ENCODE data around the gene WSCD2. TPM values are rescaled to one million over a fixed set of nuclear protein-coding genes. Genes with fewer than 3 reads are reported as not detected.

WSCD2 gene
- polyA plus RNA-seq, 1 donor from 2014 or later, result 5.8 TPM

- no peaks in the 10 kb centered on the region for H3K36me3 ChIP-seq (ENCODE audit: insufficient read depth, low read length)
- no peak overlapping the region for H3K9ac ChIP-seq (ENCODE audit: low read length)
- no peaks in the 10 kb centered on the region for H3K9me2 ChIP-seq (ENCODE audit: insufficient read depth, low read length)
- TF ChIP-seq RAD21 (conservative IDR thresholded peaks at IDR 0.05) (no peak), TAF1 (IDR thresholded peaks at IDR 0.05; ENCODE audit: low read depth) (no peak), SMC3 (conservative IDR thresholded peaks at IDR 0.05; ENCODE audit: poor library complexity) (no peak), EZH2 (IDR thresholded peaks at IDR 0.05; ENCODE audit: borderline replicate concordance, insufficient read depth, low read length, poor library complexity, severe bottlenecking) (no peak), POLR2AphosphoS5 (IDR thresholded peaks at IDR 0.05) (no peak)
- H3K27me3 ChIP-seq (ENCODE audit: insufficient read depth, low read depth, low read length), result no peaks in the 10 kb centered on the region
- H2AFZ ChIP-seq (ENCODE audit: low read depth, low read length), result no peak overlapping the region
- H3F3A ChIP-seq (ENCODE audit: insufficient read depth, low read length, poor library complexity, severe bottlenecking), result no peaks in the 10 kb centered on the region
- no peaks in the 10 kb centered on the region for H4K20me1 ChIP-seq (ENCODE audit: insufficient read depth)
- H3K4me2 ChIP-seq (ENCODE audit: low read length), result no peak overlapping the region
- H3K4me3 ChIP-seq (ENCODE audit: low read length), result no peak overlapping the region
- H3K27ac ChIP-seq (ENCODE audit: low read length), result no peak overlapping the region
- no peaks in the 10 kb centered on the region for H3K9me3 ChIP-seq (ENCODE audit: low read length)
- H3K79me2 ChIP-seq (replicated peaks; ENCODE audit: insufficient read depth, low read length), result no peaks in the 10 kb centered on the region
Measured at GRCh38 chr12:108145011-108145410, 15.9 kb downstream of the WSCD2 start.

GRCh38 chr12:108146035-108146893 is 17.2 kb downstream of the WSCD2 start:
- H3K27me3 ChIP-seq (ENCODE audit: insufficient read depth, low read depth, low read length), result no peaks in the 10 kb centered on the region
- H3K9me3 ChIP-seq (ENCODE audit: low read length), result no peaks in the 10 kb centered on the region
- H3K4me2 ChIP-seq (ENCODE audit: low read length), result no peak overlapping the region
- H4K20me1 ChIP-seq (ENCODE audit: insufficient read depth), result no peaks in the 10 kb centered on the region
- no peaks in the 10 kb centered on the region for H3K9me2 ChIP-seq (ENCODE audit: insufficient read depth, low read length)
- H3K9ac ChIP-seq (ENCODE audit: low read length), result no peak overlapping the region
- no peak for TF ChIP-seq REST (IDR thresholded peaks at IDR 0.05; ENCODE audit: borderline replicate concordance)
- TF ChIP-seq MXI1 (conservative IDR thresholded peaks at IDR 0.05; ENCODE audit: poor library complexity, severe bottlenecking), result no peak
- no peak for TF ChIP-seq EZH2 (IDR thresholded peaks at IDR 0.05; ENCODE audit: borderline replicate concordance, insufficient read depth, low read length, poor library complexity, severe bottlenecking)
- TF ChIP-seq EP300 (conservative IDR thresholded peaks at IDR 0.05; ENCODE audit: poor library complexity, severe bottlenecking), result no peak
- TF ChIP-seq POLR2AphosphoS5 (IDR thresholded peaks at IDR 0.05), result no peak
- no peak for TF ChIP-seq CTCF (IDR thresholded peaks at IDR 0.05; ENCODE audit: poor library complexity, severe bottlenecking)
- no peak for TF ChIP-seq SMC3 (conservative IDR thresholded peaks at IDR 0.05; ENCODE audit: poor library complexity)
- TF ChIP-seq TAF1 (IDR thresholded peaks at IDR 0.05; ENCODE audit: low read depth), result no peak
- no peaks in the 10 kb centered on the region for H3K79me2 ChIP-seq (replicated peaks; ENCODE audit: insufficient read depth, low read length)
- no peak overlapping the region for H2AFZ ChIP-seq (ENCODE audit: low read depth, low read length)
- H3K27ac ChIP-seq (ENCODE audit: low read length), result no peak overlapping the region
- no peak overlapping the region for H3K4me3 ChIP-seq (ENCODE audit: low read length)
- no peaks in the 10 kb centered on the region for H3F3A ChIP-seq (ENCODE audit: insufficient read depth, low read length, poor library complexity, severe bottlenecking)
- no peaks in the 10 kb centered on the region for H3K36me3 ChIP-seq (ENCODE audit: insufficient read depth, low read length)

All from neural cell (in vitro differentiated cells).